Keratinocyte (primary cell): Measurements from ENCODE around the gene CHIA.

ENCODE experiments used
- CTCF ChIP-seq, 3 experiments: IDR thresholded peaks in 1 of 3; conservative IDR thresholded peaks in 1 of 3; optimal IDR thresholded peaks in 1 of 3; 2 replicates in 2 of 3; 3 replicates in 1 of 3; pipeline versions ENCODE3 to v1.5.1; 2011; ENCODE audit warnings: low read length in 3 of 3, mild to moderate bottlenecking in 3 of 3, moderate library complexity in 2 of 3, control low read depth in 1 of 3, inconsistent platforms in 1 of 3; ENCODE audit not compliant: insufficient read depth in 2 of 3; ENCODE audit errors: extremely low read depth in 1 of 3
- EZH2 ChIP-seq: IDR thresholded peaks from one replicate; pipeline ENCODE4 v1.6.1; 2012; ENCODE audit warnings: inconsistent platforms, mild to moderate bottlenecking, low read length, moderate library complexity

GRCh38 chr1:111267801-111268508 is 22.7 kb upstream of the CHIA start:
- TF ChIP-seq CTCF (optimal IDR thresholded peaks at IDR 0.05 in 1 of 3, IDR thresholded peaks at IDR 0.05 in 1 of 3, conservative IDR thresholded peaks at IDR 0.05 in 1 of 3; ENCODE audit: extremely low read depth in 1 of 3, insufficient read depth in 2 of 3, low read length in 3 of 3) (no peak), EZH2 (no peak)
